HG03378 (cell line): ENCODE results near the gene RALGDS.

ENCODE experiments used
- ATAC-seq: cut with Tn5 transposase; IDR thresholded peaks from one replicate; pipeline ENCODE4 v1.9.1; 2021; ENCODE audit warnings: mild to moderate bottlenecking, moderate library complexity; ENCODE audit not compliant: unreplicated experiment

RALGDS gene

GRCh38 chr9:133120501-133121197 is 391 bp downstream of the RALGDS start:
- no peak for ATAC-seq

GRCh38 chr9:133119846-133120500 is 1.1 kb downstream of the RALGDS start:
- ATAC-seq = no peak

- no peak for ATAC-seq
Observed at GRCh38 chr9:133119103-133119845, 1.8 kb downstream of the RALGDS start.

DNA sequence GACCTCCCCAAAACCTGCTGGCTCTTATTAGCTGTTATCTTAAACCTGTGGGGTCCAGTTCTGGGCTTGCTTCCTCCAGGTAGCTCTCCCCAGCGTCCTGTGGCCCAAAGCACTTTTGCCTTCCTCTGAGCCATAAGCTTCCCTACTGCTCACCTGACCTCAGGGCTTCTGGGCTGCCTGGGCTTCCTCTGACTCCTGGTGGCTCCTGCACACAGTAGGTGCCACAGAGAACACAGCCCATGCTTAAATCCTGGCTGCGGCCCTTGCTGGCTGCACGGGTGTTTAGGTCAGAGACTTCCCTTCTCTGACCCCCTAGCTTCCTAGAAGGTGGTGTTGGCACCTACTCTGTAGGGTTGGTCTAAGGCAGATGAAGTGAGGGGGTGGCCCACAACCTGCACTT is 2.5 kb downstream of the RALGDS start:
- ATAC-seq = no peak

- ATAC-seq = no peak
Observed at GRCh38 chr9:133118179-133118520, 2.9 kb downstream of the RALGDS start.

GRCh38 chr9:133117271-133118178 is 3.5 kb downstream of the RALGDS start:
- ATAC-seq = no peak

DNA sequence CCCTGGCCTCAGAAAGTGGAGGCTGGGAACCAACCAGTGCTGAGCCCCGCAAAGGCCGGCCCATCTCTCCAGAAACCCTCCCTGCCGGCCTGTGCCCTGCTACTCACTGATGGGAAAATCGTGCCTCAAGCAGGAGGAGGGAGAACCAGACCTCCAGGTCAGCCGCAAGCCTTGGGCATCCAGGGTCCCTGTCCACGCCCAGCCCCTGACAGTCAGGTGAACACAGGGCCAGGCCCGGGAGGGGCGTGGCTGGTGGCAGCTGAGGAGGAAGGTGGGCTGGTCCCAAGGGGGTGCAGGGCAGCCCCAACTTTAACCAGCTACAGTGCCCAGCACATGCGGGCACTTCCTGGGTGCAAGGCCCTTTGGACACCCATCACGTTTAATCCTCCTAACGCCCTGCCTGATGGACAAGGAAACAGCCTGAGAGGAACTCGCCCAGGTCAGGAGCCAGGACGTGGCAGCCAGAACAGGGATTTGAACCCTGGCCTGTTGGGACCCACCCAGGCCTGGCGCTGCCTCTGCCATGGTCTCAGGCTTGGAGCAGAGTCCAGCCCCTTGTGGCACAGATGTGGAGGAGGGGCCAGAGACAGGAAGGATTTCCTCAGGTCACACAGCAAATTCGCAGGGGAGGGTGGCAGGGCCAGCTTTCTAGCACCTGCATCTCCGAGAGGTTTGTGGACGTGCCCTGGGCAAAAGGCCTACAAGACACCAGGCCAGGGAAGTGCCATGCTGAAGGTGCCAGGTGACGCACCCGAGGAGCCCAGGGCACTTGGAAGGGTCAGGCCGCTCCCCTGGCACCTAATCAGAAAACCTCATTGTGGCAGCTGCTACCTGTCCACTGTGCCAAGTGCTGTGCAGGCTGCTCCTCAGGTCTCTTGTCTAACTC is 4.5 kb downstream of the RALGDS start:
- ATAC-seq = no peak

DNA sequence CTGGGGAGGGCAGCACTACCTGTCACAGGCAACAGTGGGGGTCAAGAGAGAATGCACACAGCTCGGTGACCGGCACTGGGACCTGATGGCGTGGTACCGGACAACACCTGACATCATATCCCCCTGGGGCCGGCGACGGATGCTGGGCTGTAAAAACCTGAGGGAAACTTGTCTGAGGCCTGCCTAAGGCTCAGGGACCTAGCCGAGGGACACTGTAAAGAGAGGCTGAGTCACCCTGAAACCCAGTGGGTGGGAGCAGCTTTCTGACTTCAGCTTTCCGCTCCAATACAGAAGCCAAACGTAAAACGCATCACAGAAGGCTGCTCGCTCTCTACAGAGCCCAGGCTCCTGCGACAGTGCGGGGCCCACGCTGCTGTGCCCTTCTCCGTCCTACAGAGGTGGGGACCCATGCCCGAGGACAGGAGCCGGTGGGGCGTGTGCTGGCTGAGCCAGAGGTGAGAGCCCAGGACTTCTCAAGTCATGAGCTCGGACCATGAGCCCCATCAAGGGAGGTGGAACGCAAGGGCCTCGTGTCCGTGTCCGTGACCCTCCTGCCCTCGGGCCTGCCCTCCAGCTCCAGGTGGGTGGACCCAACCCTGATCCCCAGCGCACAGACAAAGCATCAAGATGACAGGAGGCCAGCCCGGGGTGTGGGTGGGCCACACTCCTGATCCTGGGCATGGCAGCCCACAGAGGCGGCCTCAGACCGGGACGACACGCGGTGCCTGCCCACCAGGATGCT is 5.3 kb downstream of the RALGDS start:
- no peak for ATAC-seq

- no peak for ATAC-seq
Observed at GRCh38 chr9:133114886-133115603, 6.0 kb downstream of the RALGDS start.

DNA sequence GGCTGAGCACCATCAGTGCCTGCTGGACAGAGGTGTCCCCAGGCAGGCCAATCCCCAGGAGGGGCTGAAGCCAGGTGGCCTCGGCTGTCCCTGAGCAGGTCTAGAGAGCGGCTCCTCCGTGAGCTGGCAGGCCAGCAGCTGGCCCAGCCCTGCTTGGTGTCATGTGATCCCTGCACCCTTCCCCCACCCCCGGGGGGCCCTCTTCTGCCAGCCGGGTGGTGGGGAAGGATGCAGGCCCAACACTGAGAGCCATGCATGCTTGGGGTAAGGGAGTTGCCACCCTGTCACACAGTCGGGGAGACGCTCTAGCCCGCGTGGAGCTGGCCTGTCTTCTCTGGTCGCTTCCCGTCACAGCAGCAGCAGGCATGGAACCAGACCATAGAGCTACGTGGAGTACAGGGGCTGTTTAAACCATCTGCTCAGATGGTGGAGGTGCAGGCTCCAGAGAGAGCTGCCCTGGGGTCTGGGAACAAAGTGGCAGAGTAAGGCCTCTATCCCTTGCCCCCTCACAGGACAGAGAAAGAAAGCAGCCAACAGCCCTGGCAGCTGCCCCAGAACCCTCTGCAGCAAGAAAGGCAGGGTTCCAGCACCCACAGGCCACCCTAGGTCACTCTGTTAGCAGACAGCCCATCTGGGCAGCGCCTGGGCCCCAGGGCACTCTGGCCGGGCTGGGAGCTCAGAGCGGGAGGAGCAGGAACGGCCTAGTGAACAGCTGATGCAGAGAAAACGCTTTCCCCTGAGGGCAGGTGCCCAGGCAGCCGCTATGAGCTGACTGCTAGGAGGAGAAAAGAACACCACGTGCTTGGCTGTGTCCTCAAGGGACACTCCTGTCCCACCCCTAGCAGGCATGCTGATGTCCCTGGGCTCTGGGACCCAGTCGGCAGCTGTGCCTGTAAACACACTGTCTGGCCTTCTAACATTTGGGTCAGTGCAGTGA is 6.8 kb downstream of the RALGDS start:
- ATAC-seq = no peak

- no peak for ATAC-seq
Observed at GRCh38 chr9:133113163-133113948, 7.7 kb downstream of the RALGDS start.

DNA sequence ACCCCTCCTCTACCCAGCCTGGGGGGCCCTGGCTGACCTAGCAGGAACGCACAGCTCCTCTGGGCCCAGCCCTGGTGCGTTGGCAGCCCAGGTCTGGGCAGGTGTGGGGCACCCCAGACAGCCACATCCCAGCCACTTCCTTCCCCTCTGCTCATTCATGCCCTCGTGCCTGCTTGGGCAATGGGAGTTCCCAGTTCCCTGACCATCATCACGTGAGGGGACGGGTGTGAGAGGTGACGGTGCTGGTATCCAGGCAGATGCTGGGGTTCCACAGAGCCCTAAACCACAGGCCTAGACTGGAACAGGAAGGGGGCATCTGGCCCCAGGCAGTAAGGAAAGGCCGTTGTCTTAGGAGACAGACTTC is 8.4 kb downstream of the RALGDS start:
- ATAC-seq = no peak

DNA sequence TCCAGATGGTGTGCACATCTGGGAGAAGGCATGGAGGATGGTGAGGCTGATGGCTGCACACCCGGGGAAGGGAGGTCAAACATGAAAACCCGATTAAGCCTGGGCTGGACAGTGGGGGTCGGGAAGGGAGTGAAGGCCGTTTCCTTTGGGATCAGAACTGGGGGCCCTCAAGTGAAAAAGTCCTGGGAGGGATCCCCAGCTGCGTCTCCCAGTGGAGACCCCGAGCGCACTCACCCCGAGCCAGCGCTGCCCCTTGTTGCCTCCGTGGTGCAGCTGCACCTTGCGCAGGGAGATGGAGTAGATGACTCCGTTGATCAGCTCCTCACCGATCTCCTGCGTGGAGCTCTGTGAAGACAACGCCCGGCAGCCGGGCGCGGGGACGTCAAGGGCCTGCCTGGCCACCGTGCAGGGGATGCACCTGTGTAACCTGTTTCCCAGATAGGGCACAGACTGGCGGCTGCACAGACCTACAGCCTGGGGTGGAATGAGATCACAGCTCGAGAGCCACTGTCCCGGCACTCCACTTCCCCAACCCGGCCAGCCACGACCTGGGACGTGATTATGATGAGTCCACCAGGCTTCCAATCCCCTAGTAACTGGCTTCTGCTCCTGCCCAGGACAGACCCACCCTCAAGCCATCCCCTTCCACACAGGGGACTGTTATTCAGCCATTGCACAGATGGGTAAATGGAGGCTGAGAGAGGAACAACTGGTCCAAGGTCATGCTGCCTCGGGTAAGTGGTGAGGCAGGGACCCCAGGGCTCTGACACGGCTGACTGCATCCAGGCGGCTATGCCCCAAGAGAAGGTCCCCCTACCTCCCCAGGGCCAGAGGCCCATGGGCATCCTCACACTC is 9.0 kb downstream of the RALGDS start:
- no peak for ATAC-seq

DNA sequence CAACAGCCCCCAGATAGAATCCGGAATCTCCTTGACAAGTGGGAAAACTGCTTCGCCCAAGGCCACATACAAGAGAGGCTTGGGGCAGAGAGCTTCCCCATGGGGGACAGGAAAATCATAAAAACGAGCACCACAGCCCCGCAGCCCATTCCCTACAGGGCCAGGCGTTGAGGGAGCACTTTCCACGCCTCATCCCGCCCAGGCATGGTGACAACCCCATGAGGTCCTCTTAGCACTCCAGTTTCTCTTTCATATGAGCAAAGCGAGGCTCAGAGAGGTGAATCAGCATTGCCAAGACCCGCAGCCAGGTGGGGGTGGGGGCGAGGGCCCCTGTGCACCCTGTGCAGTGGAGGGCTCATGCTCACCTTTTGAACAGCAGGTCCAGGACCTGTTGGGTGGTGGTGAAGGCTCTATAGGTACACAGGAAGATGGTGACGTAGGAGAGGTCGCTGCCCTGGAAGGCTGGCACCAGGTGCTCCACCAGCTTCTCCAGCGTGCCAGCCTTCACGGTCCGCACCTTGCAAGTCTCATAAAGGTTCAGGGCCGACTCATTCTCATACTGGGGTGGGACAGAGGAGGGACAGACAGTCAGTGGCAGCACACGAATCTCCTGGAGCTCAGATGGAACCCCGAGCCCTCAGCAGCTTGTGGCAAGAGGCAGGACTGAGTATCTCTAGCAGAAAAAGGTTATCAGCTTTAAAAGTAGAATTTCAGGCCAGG is 10.9 kb downstream of the RALGDS start:
- no peak for ATAC-seq
